GM12878 (cell line): ENCODE data around the gene AFF2. TPM values are rescaled to one million over a fixed set of nuclear protein-coding genes. Genes with fewer than 3 reads are reported as not detected.

Experiments
- ATAC-seq: fragments of 200-7000 bp; cut with Tn5 transposase; 3 replicates; pipeline ENCODE4 v1.9.1; 2020; ENCODE audit warnings: mild to moderate bottlenecking, moderate library complexity
- BruUV-seq: library from RNA; stranded (reverse); fragments of 400-500 nt; replicated peaks from 2 replicates; lab custom pipeline; 2021; lab: Mats Ljungman, UMichigan
- CTCF ChIA-PET: fragments of 300-600 bp; sonication (Branson Sonifier 250); formaldehyde crosslinking; extraction: SDS; loops from one replicate; lab custom pipeline; 2021; ENCODE audit warnings: inconsistent platforms; lab: Yijun Ruan, JAX
- POLR2A ChIA-PET: fragments of 350-600 bp; formaldehyde crosslinking; extraction: SDS; loops from one replicate; lab custom pipeline; 2021; ENCODE audit warnings: inconsistent platforms; lab: Charles Lee
- RAD21 ChIA-PET: fragments of 300-600 bp; sonication (Branson Sonifier 250); formaldehyde crosslinking; loops from one replicate; lab custom pipeline; 2023; ENCODE audit warnings: antibody characterized with exemption; ENCODE audit not compliant: unreplicated experiment; lab: Charles Lee
- SMC1A ChIA-PET: fragments of 300-600 bp; sonication (Branson Sonifier 250); formaldehyde crosslinking; loops from one replicate; lab custom pipeline; 2023; ENCODE audit not compliant: unreplicated experiment, uncharacterized antibody; lab: Charles Lee
- DNase-seq: peaks from one replicate; pipeline ENCODE4 v3.0.0-alpha.2; 2011; ENCODE audit warnings: low read depth, low spot score
- FAIRE-seq: peaks from 3 replicates; lab custom pipeline; 2011; peaks lifted over from hg19 to GRCh38; lab: Jason Lieb, UNC
- H2AFZ ChIP-seq: 2 replicates; pipeline ENCODE4 v1.6.0; 2011; ENCODE audit warnings: low read depth, low read length, control low read depth; ENCODE audit not compliant: control insufficient read depth
- H3K27ac ChIP-seq: 2 replicates; pipeline ENCODE4 v1.5.1; 2011; ENCODE audit warnings: control low read depth; ENCODE audit not compliant: control insufficient read depth, insufficient read depth
- H3K27me3 ChIP-seq, 2 experiments: replicated peaks in 1 of 2; 2 replicates each; pipeline versions ENCODE4 v1.6.0 to v1.6.1; 2011; ENCODE audit warnings: low read length in 1 of 2; ENCODE audit not compliant: control insufficient read depth in 2 of 2, insufficient read depth in 2 of 2
- H3K36me3 ChIP-seq, 2 experiments: 2 replicates each; pipeline ENCODE4 v1.5.1; 2011; ENCODE audit warnings: low read length in 1 of 2; ENCODE audit not compliant: control insufficient read depth in 2 of 2, insufficient read depth in 2 of 2
- H3K4me1 ChIP-seq: 2 replicates; pipeline ENCODE4 v1.6.1; 2011; ENCODE audit warnings: mild to moderate bottlenecking, low read length, moderate library complexity, mixed read lengths; ENCODE audit not compliant: control insufficient read depth, insufficient read depth
- H3K4me2 ChIP-seq: 2 replicates; pipeline ENCODE4 v1.6.0; 2011; ENCODE audit warnings: control low read depth; ENCODE audit not compliant: control insufficient read depth, insufficient read depth
- H3K4me3 ChIP-seq: fragments of 200-600 bp; sonication (generic); 2 replicates; pipeline ENCODE4 v1.5.1; 2016
- H3K79me2 ChIP-seq: 2 replicates; pipeline ENCODE4 v1.6.0; 2011; ENCODE audit warnings: low read length; ENCODE audit not compliant: control insufficient read depth, insufficient read depth
- H3K9ac ChIP-seq: 2 replicates; pipeline ENCODE4 v1.8.0; 2011; ENCODE audit warnings: low read length, control low read depth, mixed read lengths; ENCODE audit not compliant: control insufficient read depth, insufficient read depth
- H3K9me3 ChIP-seq: replicated peaks from 3 replicates; pipeline ENCODE4 v1.5.1; 2011; ENCODE audit warnings: mild to moderate bottlenecking, low read length; ENCODE audit not compliant: control insufficient read depth, insufficient read depth
- H4K20me1 ChIP-seq: 2 replicates; pipeline ENCODE4 v1.6.0; 2011; ENCODE audit not compliant: control insufficient read depth, insufficient read depth
- ASH2L ChIP-seq: fragments of 300-600, 200-600 bp; sonication (generic); IDR thresholded peaks from 2 replicates; pipeline ENCODE4 v1.6.1; 2017; ENCODE audit warnings: low read depth, mild to moderate bottlenecking, borderline replicate concordance
- BMI1 ChIP-seq: fragments of 450-650 bp; IDR thresholded peaks from 2 replicates; pipeline ENCODE4 v1.6.1; 2016; ENCODE audit warnings: mild to moderate bottlenecking, moderate library complexity, borderline replicate concordance
- CHD4 ChIP-seq: fragments of 200-600 bp; sonication (generic); IDR thresholded peaks from 2 replicates; pipeline ENCODE4 v1.6.1; 2016; ENCODE audit warnings: mild to moderate bottlenecking
- ZBTB40 ChIP-seq: fragments of 450-650 bp; IDR thresholded peaks from 2 replicates; pipeline ENCODE4 v1.6.1; 2016; ENCODE audit warnings: mild to moderate bottlenecking, moderate library complexity, borderline replicate concordance
- WGBS: methylation state at CpG from one replicate; pipeline ENCODE4 v1.1.6; 2016; ENCODE audit warnings: low lambda C conversion rate; ENCODE audit not compliant: insufficient replicate concordance, insufficient coverage; ENCODE audit errors: missing lambda C conversion rate; 5-methylcytosine and 5-hydroxymethylcytosine counted together
- in situ Hi-C: fragments of 300-500 bp; cut with MboI; formaldehyde crosslinking; loops from 9 replicates; pipeline ENCODE4 v1.14.3; 2018; ENCODE audit warnings: mixed read lengths
- intact Hi-C: fragments of 100-400 bp; cut with micrococcal nuclease; formaldehyde crosslinking; loops from one replicate; pipeline ENCODE4 v1.14.2; 2022; ENCODE audit not compliant: unreplicated experiment
- polyA plus RNA-seq, 11 experiments: library from polyadenylated mRNA; depleted of rRNA in 4 of 11; unstranded in 6 of 11; stranded (reverse) in 5 of 11; fragments of >200 nt; fragmentation: Nextera tagmentation in 4 of 11; fragmentation: Illumina TruSeq in 1 of 11; extraction: Ambion mirVana in 4 of 11; extraction: Trizol in 1 of 11; gene quantifications; 1 replicate in 1 of 11; 2 replicates in 10 of 11; pipeline versions ENCODE4 v1.2.1 to v1.2.3, GENCODE V29; 2011 to 2016; ENCODE audit warnings: inconsistent platforms in 2 of 11, missing spikeins in 2 of 11, low read depth in 1 of 11
- total RNA-seq, 4 experiments: library from RNA; depleted of rRNA in 3 of 4; stranded (reverse); fragments of >200 nt in 3 of 4; fragmentation: Illumina TruSeq in 1 of 4; extraction: Trizol in 1 of 4; gene quantifications; 2 replicates each; pipeline versions ENCODE4 v1.2.1 to v1.2.3, GENCODE V29; 2013 to 2021

The AFF2 gene
- total and polyA plus RNA-seq, 10 of the 15 experiments (the other 5 are each of a cell fraction or from before 2014, with no cell fraction given) = under 0.01 to 0.03 TPM; not detected in 8

- TF ChIP-seq ASH2L (no peak), CHD4 (no peak)
Observed at GRCh38 chrX:148633218-148633908, 132.9 kb downstream of the AFF2 start (continued).

GRCh38 chrX:148634591-148634990 is 134.2 kb downstream of the AFF2 start:
- FAIRE-seq (no peak), ATAC-seq (no peak), DNase-seq (no peak)
- Histone ChIP-seq H3K9me3 (no peaks in the 10 kb centered on the region), H4K20me1 (no peaks in the 10 kb centered on the region), H3K4me2 (no peak overlapping the region), H2AFZ (no peak overlapping the region), H3K79me2 (no peaks in the 10 kb centered on the region), H3K9ac (no peak overlapping the region), H3K27ac (no peak overlapping the region), H3K4me3 (no peak overlapping the region), H3K4me1 (no peaks in the 10 kb centered on the region), H3K36me3 (no peaks in the 10 kb centered on the region), H3K27me3 (no peaks in the 10 kb centered on the region)
- WGBS = 21% methylated on average over 1 of the region's 1 CpG
- in situ Hi-C loops (no loop called here), intact Hi-C loops (no loop called here)
- CTCF ChIA-PET = interaction anchor here (1.3 kb wide), 1 partner anchor 14 kb away, joined by 3 read pairs; no protein-coding TSS in a partner anchor
- BruUV-seq = no TSS peak
- SMC1A ChIA-PET = no interaction called here
- RAD21 ChIA-PET = no interaction called here
- POLR2A ChIA-PET = no interaction called here
- TF ChIP-seq BMI1 = no peak
- no peak for TF ChIP-seq ZBTB40
